IMR-90 (cell line): Measurements from ENCODE around the gene CCDC184. TPM values are rescaled to one million over a fixed set of nuclear protein-coding genes. Genes with fewer than 3 reads are reported as not detected.

Experiments used
- ATAC-seq: fragments of 200-7000 bp; cut with Tn5 transposase; 2 replicates; pipeline ENCODE4 v1.9.1; 2020; ENCODE audit warnings: low read depth, mild to moderate bottlenecking, moderate library complexity
- BruUV-seq: library from RNA; stranded (reverse); fragments of 400-500 nt; replicated peaks from 2 replicates; lab custom pipeline; 2021; lab: Mats Ljungman, UMichigan
- CTCF ChIA-PET: fragments of 300-600 bp; formaldehyde crosslinking; extraction: SDS; loops from one replicate; lab custom pipeline; 2021; ENCODE audit warnings: antibody characterized with exemption; lab: Yijun Ruan, JAX
- POLR2A ChIA-PET: fragments of 300-600 bp; sonication (Branson Sonifier 250); formaldehyde crosslinking; loops from one replicate; lab custom pipeline; 2022; ENCODE audit warnings: antibody characterized with exemption; ENCODE audit not compliant: unreplicated experiment; lab: Charles Lee
- DNase-seq: peaks from one replicate; pipeline ENCODE4 v3.0.0; 2013
- H2AFZ ChIP-seq: replicated peaks from 2 replicates; pipeline ENCODE3; 2013; ENCODE audit warnings: low read length, mild to moderate bottlenecking; ENCODE audit not compliant: poor library complexity
- H2AK5ac ChIP-seq: 2 replicates; pipeline ENCODE4 v1.6.1; 2013; ENCODE audit warnings: low read depth, low read length, inconsistent platforms
- H2AK9ac ChIP-seq: replicated peaks from 2 replicates; pipeline ENCODE3; 2013; ENCODE audit warnings: mild to moderate bottlenecking, low read depth, low read length, moderate library complexity; ENCODE audit not compliant: poor library complexity
- H2BK120ac ChIP-seq: 2 replicates; pipeline ENCODE4 v1.6.1; 2013; ENCODE audit warnings: low read depth, low read length, inconsistent platforms
- H2BK15ac ChIP-seq: 3 replicates; pipeline ENCODE4 v1.6.1; 2013; ENCODE audit warnings: low read depth, low read length, inconsistent platforms
- H2BK20ac ChIP-seq: 2 replicates; pipeline ENCODE4 v1.6.1; 2013; ENCODE audit warnings: low read depth, mild to moderate bottlenecking, inconsistent platforms, low read length, moderate library complexity
- H2BK5ac ChIP-seq: 2 replicates; pipeline ENCODE4 v1.6.1; 2013; ENCODE audit warnings: mild to moderate bottlenecking, low read depth, low read length, inconsistent platforms; ENCODE audit not compliant: poor library complexity, severe bottlenecking
- H3K14ac ChIP-seq: replicated peaks from 2 replicates; pipeline ENCODE4 v1.6.1; 2013; ENCODE audit warnings: low read depth, low read length, inconsistent platforms
- H3K18ac ChIP-seq: 2 replicates; pipeline ENCODE4 v1.6.1; 2013; ENCODE audit warnings: low read depth, low read length, control low read depth
- H3K23ac ChIP-seq: 2 replicates; pipeline ENCODE4 v1.6.1; 2013; ENCODE audit warnings: low read depth, low read length, inconsistent platforms
- H3K27ac ChIP-seq: 2 replicates; pipeline ENCODE4 v1.5.1; 2013; ENCODE audit warnings: mild to moderate bottlenecking, control low read depth, low read length; ENCODE audit not compliant: insufficient read depth
- H3K27me3 ChIP-seq: 2 replicates; pipeline ENCODE4 v1.6.1; 2013; ENCODE audit warnings: low read length; ENCODE audit not compliant: control insufficient read depth, insufficient read depth
- H3K36me3 ChIP-seq: 2 replicates; pipeline ENCODE4 v1.6.1; 2013; ENCODE audit warnings: low read length, mixed read lengths; ENCODE audit not compliant: control insufficient read depth, insufficient read depth
- H3K4ac ChIP-seq: 2 replicates; pipeline ENCODE4 v1.6.1; 2013; ENCODE audit warnings: low read depth, low read length, inconsistent platforms
- H3K4me1 ChIP-seq: 2 replicates; pipeline ENCODE4 v1.6.1; 2013; ENCODE audit warnings: low read length, mixed read lengths; ENCODE audit not compliant: control insufficient read depth, insufficient read depth
- H3K4me2 ChIP-seq: 2 replicates; pipeline ENCODE4 v1.6.1; 2013; ENCODE audit warnings: low read depth, mild to moderate bottlenecking, control low read depth, low read length, moderate library complexity
- H3K4me3 ChIP-seq: 2 replicates; pipeline ENCODE4 v1.5.1; 2013; ENCODE audit warnings: low read depth, mild to moderate bottlenecking, control low read depth, low read length, moderate library complexity; ENCODE audit not compliant: insufficient read depth
- H3K56ac ChIP-seq: 2 replicates; pipeline ENCODE4 v1.6.1; 2013; ENCODE audit warnings: low read length, inconsistent platforms; ENCODE audit not compliant: insufficient read depth; ENCODE audit errors: extremely low read depth
- H3K79me1 ChIP-seq, 2 experiments: 2 replicates each; pipeline ENCODE4 v1.6.1; 2013; ENCODE audit warnings: low read length in 2 of 2, inconsistent platforms in 1 of 2, low read depth in 1 of 2
- H3K9ac ChIP-seq: 2 replicates; pipeline ENCODE4 v1.6.1; 2013; ENCODE audit warnings: low read depth, low read length, control low read depth
- H3K9me1 ChIP-seq: 2 replicates; pipeline ENCODE4 v1.6.1; 2013; ENCODE audit warnings: low read length, inconsistent platforms; ENCODE audit not compliant: insufficient read depth
- H3K9me3 ChIP-seq: 2 replicates; pipeline ENCODE4 v1.6.1; 2013; ENCODE audit warnings: low read length; ENCODE audit not compliant: control insufficient read depth, insufficient read depth
- H4K20me1 ChIP-seq: 2 replicates; pipeline ENCODE4 v1.6.1; 2013; ENCODE audit warnings: low read length, inconsistent platforms; ENCODE audit not compliant: insufficient read depth
- H4K5ac ChIP-seq: 2 replicates; pipeline ENCODE4 v1.6.1; 2013; ENCODE audit warnings: mild to moderate bottlenecking, low read depth, low read length, control low read depth
- H4K8ac ChIP-seq, 2 experiments: 2 replicates each; pipeline ENCODE4 v1.6.1; 2013; ENCODE audit warnings: low read depth in 2 of 2, low read length in 2 of 2, control low read depth in 1 of 2, inconsistent platforms in 1 of 2
- H4K91ac ChIP-seq: 2 replicates; pipeline ENCODE4 v1.6.1; 2013; ENCODE audit warnings: low read depth, low read length, inconsistent platforms; ENCODE audit not compliant: insufficient read depth
- BHLHE40 ChIP-seq: fragments of 150-350 bp; IDR thresholded peaks from 2 replicates; pipeline ENCODE4 v1.6.1; 2016; ENCODE audit warnings: mild to moderate bottlenecking, low read depth, low read length
- ELK1 ChIP-seq: fragments of 150-350 bp; IDR thresholded peaks from 2 replicates; pipeline ENCODE4 v1.6.1; 2016; ENCODE audit warnings: low read depth, mild to moderate bottlenecking, low read length, moderate library complexity, borderline replicate concordance
- MXI1 ChIP-seq: IDR thresholded peaks from 2 replicates; pipeline ENCODE4 v1.6.1; 2012; ENCODE audit warnings: low read depth, mild to moderate bottlenecking, low read length, moderate library complexity, borderline replicate concordance
- POLR2A ChIP-seq: IDR thresholded peaks from 2 replicates; pipeline ENCODE4 v1.6.1; 2012; ENCODE audit warnings: mild to moderate bottlenecking, low read depth, low read length
- RFX5 ChIP-seq: IDR thresholded peaks from 2 replicates; pipeline ENCODE4 v1.8.0; 2012; ENCODE audit warnings: low read depth, mild to moderate bottlenecking, low read length, moderate library complexity
- WGBS, 2 experiments: methylation state at CpG; one replicate each; pipeline versions ENCODE4 v1.1.5 to v1.1.7; 2013; ENCODE audit warnings: missing lambda C conversion rate in 2 of 2; ENCODE audit not compliant: insufficient read length in 1 of 2; ENCODE audit errors: extremely low coverage in 2 of 2; 5-methylcytosine and 5-hydroxymethylcytosine counted together
- dilution Hi-C: fragments of 300-500 bp; cut with HindIII; formaldehyde crosslinking; loops from one replicate; pipeline ENCODE4 v1.14.3; 2018; ENCODE audit warnings: low sequenced_read_pairs; ENCODE audit not compliant: unreplicated experiment
- in situ Hi-C: fragments of 300-500 bp; cut with MboI; formaldehyde crosslinking; loops from 3 replicates; pipeline ENCODE4 v1.14.3; 2019; ENCODE audit warnings: low sequenced_read_pairs, inconsistent platforms, mixed read lengths
- intact Hi-C: fragments of 100-400 bp; cut with micrococcal nuclease; formaldehyde crosslinking; loops from 2 replicates; pipeline ENCODE4 v1.10.0; 2022
- polyA plus RNA-seq, 3 experiments: library from polyadenylated mRNA; depleted of rRNA; stranded (reverse); fragments of >200 nt; gene quantifications; 2 replicates each; pipeline ENCODE4 v1.2.3, GENCODE V29; 2012; ENCODE audit warnings: low replicate concordance in 1 of 3
- total RNA-seq: library from RNA; depleted of rRNA; stranded (reverse); fragments of >200 nt; gene quantifications from 2 replicates; pipeline ENCODE4 v1.2.3, GENCODE V29; 2012
- TF ChIP-seq, protein P1 (sequence below): fragments of 150-350 bp; IDR thresholded peaks from 2 replicates; pipeline ENCODE4 v1.6.1; 2017; ENCODE audit warnings: mild to moderate bottlenecking, antibody characterized with exemption, low read length, low read depth
- TF ChIP-seq, protein P2 (sequence below): conservative IDR thresholded peaks from 2 replicates; pipeline ENCODE4 v1.5.1; 2012; ENCODE audit warnings: mild to moderate bottlenecking, low read depth, low read length, improper control_type of control experiment

Gene CCDC184
- total and polyA plus RNA-seq, 2 of the 4 experiments (the other 2 are of a cell fraction), result 0.18 to 0.22 TPM

DNA sequence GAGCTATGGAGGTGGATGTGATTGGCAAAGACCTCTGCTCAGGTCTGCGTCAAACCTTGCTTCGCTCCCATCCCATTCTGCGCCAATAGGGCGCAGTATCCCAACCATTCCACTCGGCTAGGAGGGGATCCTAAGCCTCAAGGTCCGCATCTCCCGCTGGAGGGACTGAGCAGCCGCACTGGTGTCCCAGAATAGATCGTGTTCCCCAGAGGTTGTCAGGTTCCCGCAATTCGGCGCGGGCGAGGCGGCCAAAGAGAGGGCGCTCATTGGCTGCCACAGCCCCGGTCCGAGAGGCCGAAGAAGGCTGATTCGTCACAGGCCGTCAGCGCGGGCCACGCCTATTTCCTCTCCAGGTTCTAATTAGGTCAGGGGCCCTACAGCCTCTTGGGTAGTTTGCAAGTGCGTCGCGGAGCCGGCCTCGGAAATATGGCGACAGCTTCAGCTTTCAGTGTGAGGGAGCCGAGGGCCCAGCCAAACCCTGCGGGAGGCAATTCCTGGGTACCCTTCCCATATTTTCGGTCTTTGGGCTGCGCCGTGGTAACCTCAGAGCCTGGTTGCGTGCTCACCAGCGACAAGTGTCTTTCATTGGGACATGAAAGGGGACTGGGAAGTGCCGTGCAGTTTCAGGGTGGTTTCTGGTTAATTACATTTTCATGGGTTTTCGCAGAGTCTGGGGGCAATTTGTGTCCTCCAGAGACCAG lies 14.7 kb downstream of the CCDC184 start:
- Histone ChIP-seq H3K9me3 (no peaks in the 10 kb centered on the region), H2AK9ac (peak overlapping the region; percentile 86), H3K79me1 (peaks cover 0 to 8% of the 10 kb centered on the region in 2 experiments; a peak in 2 of 4 replicates), H4K8ac (peak overlapping the region; percentile 99), H3K4me3 (peak overlapping the region; percentile 55), H3K23ac (peak overlapping the region; percentile 97), H2AFZ (peak overlapping the region; percentile 96), H2BK5ac (peak overlapping the region; percentile 47), H3K9me1 (peaks cover 3% of the 10 kb centered on the region; the same call in 1 of the 2 replicates), H4K20me1 (no peaks in the 10 kb centered on the region), H2BK15ac (peak overlapping the region; percentile 70; the same call in 1 of the 3 replicates), H2BK120ac (peak overlapping the region; percentile 66), H4K91ac (peak overlapping the region; percentile 96), H3K9ac (peak overlapping the region; percentile 80), H3K36me3 (no peaks in the 10 kb centered on the region), H2BK20ac (peak overlapping the region; percentile 37; the same call in 1 of the 2 replicates), H3K18ac (peak overlapping the region; percentile 81), H2AK5ac (peak overlapping the region; percentile 49), H3K27ac (peak overlapping the region; percentile 77), H3K4me2 (peak overlapping the region; percentile 93), H3K27me3 (peaks cover 7% of the 10 kb centered on the region), H3K56ac (0 out of 2 replicates have a peak overlapping the region, but pooled peaks have one; percentile 71), H3K4ac (peak overlapping the region; percentile 94), H3K14ac (peak overlapping the region; percentile 97), H3K4me1 (peaks cover 6% of the 10 kb centered on the region; the same call in 1 of the 2 replicates), H4K5ac (peak overlapping the region; percentile 90)
- DNase-seq, result peak; percentile 87
- ChIA-PET POLR2A (no interaction called here), CTCF (interaction anchor here (0.6 to 3.8 kb wide), 6 partner anchors 9 to 168 kb away, joined by 3 to 18 read pairs (median 4); partner anchors contain the start of genes CCDC184 and PFKM)
- no peak for TF ChIP-seq MXI1
- TF ChIP-seq, protein P1, sequence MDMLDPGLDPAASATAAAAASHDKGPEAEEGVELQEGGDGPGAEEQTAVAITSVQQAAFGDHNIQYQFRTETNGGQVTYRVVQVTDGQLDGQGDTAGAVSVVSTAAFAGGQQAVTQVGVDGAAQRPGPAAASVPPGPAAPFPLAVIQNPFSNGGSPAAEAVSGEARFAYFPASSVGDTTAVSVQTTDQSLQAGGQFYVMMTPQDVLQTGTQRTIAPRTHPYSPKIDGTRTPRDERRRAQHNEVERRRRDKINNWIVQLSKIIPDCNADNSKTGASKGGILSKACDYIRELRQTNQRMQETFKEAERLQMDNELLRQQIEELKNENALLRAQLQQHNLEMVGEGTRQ, result no peak
- no peak for TF ChIP-seq ELK1
- TF ChIP-seq POLR2A, result peak; percentile 67
- TF ChIP-seq, protein P2, sequence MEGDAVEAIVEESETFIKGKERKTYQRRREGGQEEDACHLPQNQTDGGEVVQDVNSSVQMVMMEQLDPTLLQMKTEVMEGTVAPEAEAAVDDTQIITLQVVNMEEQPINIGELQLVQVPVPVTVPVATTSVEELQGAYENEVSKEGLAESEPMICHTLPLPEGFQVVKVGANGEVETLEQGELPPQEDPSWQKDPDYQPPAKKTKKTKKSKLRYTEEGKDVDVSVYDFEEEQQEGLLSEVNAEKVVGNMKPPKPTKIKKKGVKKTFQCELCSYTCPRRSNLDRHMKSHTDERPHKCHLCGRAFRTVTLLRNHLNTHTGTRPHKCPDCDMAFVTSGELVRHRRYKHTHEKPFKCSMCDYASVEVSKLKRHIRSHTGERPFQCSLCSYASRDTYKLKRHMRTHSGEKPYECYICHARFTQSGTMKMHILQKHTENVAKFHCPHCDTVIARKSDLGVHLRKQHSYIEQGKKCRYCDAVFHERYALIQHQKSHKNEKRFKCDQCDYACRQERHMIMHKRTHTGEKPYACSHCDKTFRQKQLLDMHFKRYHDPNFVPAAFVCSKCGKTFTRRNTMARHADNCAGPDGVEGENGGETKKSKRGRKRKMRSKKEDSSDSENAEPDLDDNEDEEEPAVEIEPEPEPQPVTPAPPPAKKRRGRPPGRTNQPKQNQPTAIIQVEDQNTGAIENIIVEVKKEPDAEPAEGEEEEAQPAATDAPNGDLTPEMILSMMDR, result 0 out of 2 replicates have a peak, but pooled peaks have one; percentile 12
- TF ChIP-seq RFX5, result no peak
- no peak for TF ChIP-seq BHLHE40
- 1% methylated on average over 32 of the region's 39 CpGs; no CpG with 5 or more reads in 1 of the 2 experiments for WGBS, 2 experiments
- dilution Hi-C loops (no loop called here), intact Hi-C loops (loop anchor here (5.0 kb wide), 2 partner anchors 154 to 614 kb away; partner anchors contain the start of gene ZNF641), in situ Hi-C loops (no loop called here)
- ATAC-seq, result peak; percentile 92
- no TSS peak for BruUV-seq
